Lung (tissue), 12 donors: ENCODE results near the gene NTN1. TPM values are rescaled to one million over a fixed set of nuclear protein-coding genes. Genes with fewer than 3 reads are reported as not detected.

ENCODE experiments used
- ATAC-seq: fragments of 200-7000 bp; cut with Tn5 transposase; one replicate; pipeline ENCODE4 v1.9.1; 2020; ENCODE audit warnings: moderate number of reproducible peaks; ENCODE audit not compliant: insufficient read depth, low FRiP score
- DNase-seq, 3 donors: peaks; one replicate each; pipeline ENCODE4 v3.0.0-alpha.2; 2013 to 2017
- H3K27ac ChIP-seq, 2 donors: one replicate each; pipeline ENCODE4 v1.5.1; 2013; ENCODE audit warnings: mild to moderate bottlenecking in 2 of 2, moderate library complexity in 2 of 2, control low read depth in 1 of 2, inconsistent platforms in 1 of 2, low read depth in 1 of 2, low read length in 1 of 2
- H3K27me3 ChIP-seq, 3 donors: one replicate each; pipeline ENCODE4 v1.5.1; 2013; ENCODE audit warnings: low read length in 2 of 3; ENCODE audit not compliant: control insufficient read depth in 3 of 3, insufficient read depth in 3 of 3
- H3K36me3 ChIP-seq, 4 donors: one replicate each; pipeline ENCODE4 v1.5.1; 2013; ENCODE audit warnings: low read length in 4 of 4, mild to moderate bottlenecking in 1 of 4, moderate library complexity in 1 of 4; ENCODE audit not compliant: control insufficient read depth in 4 of 4, insufficient read depth in 4 of 4
- H3K4me1 ChIP-seq, 5 donors: one replicate each; pipeline ENCODE4 v1.5.1; 2013; ENCODE audit warnings: low read length in 5 of 5, mild to moderate bottlenecking in 2 of 5, moderate library complexity in 1 of 5; ENCODE audit not compliant: control insufficient read depth in 5 of 5, insufficient read depth in 5 of 5
- H3K4me3 ChIP-seq: one replicate; pipeline ENCODE4 v1.5.1; 2013; ENCODE audit warnings: mild to moderate bottlenecking, control low read depth, moderate library complexity
- H3K9ac ChIP-seq, 2 donors: one replicate each; pipeline ENCODE4 v1.5.1; 2013; ENCODE audit warnings: low read length in 2 of 2, control low read depth in 1 of 2; ENCODE audit not compliant: insufficient read depth in 1 of 2
- H3K9me3 ChIP-seq, 4 donors: one replicate each; pipeline ENCODE4 v1.5.1; 2013; ENCODE audit warnings: low read length in 3 of 4, mild to moderate bottlenecking in 1 of 4, moderate library complexity in 1 of 4; ENCODE audit not compliant: control insufficient read depth in 4 of 4, insufficient read depth in 3 of 4
- WGBS, 2 donors: extraction: QIAGEN DNeasy Blood & Tissue Kit; methylation state at CpG; one replicate each; pipeline ENCODE4 v1.1.7; 2013; 5-methylcytosine and 5-hydroxymethylcytosine counted together
- polyA plus RNA-seq, 2 donors: library from polyadenylated mRNA; stranded (reverse); fragments of 200-250 nt; gene quantifications; one replicate each; pipeline ENCODE4 v1.2.1, GENCODE V29; 2013
- total RNA-seq, 2 donors: library from RNA; depleted of rRNA in 1 of 2; stranded (reverse); fragments of >200 nt in 1 of 2; gene quantifications; one replicate each; pipeline ENCODE4 v1.2.1, GENCODE V29; 2014 to 2021
- TF ChIP-seq, protein P1 (sequence below): IDR thresholded peaks from 2 replicates; pipeline ENCODE4 v1.5.1; 2012; ENCODE audit warnings: mild to moderate bottlenecking; ENCODE audit errors: control extremely low read depth, extremely low read depth
- donor health status: control.
- donor health status: control.
- donor health status: Bipolar disorder and iron deficiency.
- donor health status: healthy.
- donor health status: DM: yes; HTN: yes; CAD: no.

Gene NTN1
- total and polyA plus RNA-seq, 4 donors, result 3.6 to 17.1 (median 7.8) TPM

DNA sequence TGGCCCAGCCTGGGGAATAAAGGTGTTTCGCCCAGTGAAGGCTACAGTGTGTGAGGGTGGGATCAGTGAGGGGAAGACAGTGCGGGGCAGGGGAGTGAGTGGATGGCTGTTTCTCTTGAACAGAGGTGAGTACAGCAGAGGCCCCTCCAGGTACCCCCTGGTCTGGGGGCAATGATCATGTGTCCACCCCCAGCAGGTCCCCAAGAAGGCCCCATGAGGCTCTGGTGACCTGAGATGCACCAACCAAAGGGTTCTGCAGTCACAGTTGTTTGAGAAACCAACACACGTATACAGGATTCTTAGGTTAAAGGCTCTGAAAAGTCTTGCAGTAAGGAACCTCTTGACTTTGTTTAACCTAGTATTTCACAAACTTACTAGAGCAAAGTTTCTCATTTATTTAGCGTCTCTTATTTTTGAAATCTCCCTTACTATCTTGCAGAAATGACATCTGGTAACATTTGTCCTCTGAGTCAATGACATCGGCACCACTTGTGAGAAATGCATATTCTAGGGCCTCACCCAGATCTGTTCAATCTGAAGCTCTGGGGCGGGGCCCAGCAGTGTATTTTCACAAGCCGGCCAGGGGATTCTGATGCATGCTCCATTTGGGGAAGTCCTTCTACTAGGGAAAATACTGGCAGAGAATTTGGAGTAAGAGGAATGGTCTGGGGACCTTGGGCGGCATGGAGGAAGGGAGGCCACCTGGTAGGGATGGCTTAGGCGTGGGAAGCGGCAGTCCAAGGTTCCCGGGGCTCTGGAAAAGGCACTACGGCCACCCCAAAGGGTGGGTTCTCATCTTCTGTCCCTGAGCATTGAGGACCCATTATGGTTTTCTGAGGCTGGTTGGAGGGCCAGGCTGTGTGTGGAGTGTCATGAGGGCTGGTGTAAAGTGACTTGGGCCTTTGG is 217.3 kb downstream of the NTN1 start:
- DNase-seq (no peak), ATAC-seq (no peak)
- peaks cover 0 to 31% (median 0%) of the 10 kb centered on the region in 3 donors for H3K27me3 ChIP-seq
- WGBS, 2 donors, result 88 to 89% methylated on average over 12 of the region's 12 CpGs
- no peak overlapping the region for H3K27ac ChIP-seq
- no peaks in the 10 kb centered on the region for H3K36me3 ChIP-seq
- H3K4me1 ChIP-seq, result peaks cover 0 to 39% (median 20%) of the 10 kb centered on the region in 5 donors
- no peak overlapping the region for H3K9ac ChIP-seq
- TF ChIP-seq, protein P1, sequence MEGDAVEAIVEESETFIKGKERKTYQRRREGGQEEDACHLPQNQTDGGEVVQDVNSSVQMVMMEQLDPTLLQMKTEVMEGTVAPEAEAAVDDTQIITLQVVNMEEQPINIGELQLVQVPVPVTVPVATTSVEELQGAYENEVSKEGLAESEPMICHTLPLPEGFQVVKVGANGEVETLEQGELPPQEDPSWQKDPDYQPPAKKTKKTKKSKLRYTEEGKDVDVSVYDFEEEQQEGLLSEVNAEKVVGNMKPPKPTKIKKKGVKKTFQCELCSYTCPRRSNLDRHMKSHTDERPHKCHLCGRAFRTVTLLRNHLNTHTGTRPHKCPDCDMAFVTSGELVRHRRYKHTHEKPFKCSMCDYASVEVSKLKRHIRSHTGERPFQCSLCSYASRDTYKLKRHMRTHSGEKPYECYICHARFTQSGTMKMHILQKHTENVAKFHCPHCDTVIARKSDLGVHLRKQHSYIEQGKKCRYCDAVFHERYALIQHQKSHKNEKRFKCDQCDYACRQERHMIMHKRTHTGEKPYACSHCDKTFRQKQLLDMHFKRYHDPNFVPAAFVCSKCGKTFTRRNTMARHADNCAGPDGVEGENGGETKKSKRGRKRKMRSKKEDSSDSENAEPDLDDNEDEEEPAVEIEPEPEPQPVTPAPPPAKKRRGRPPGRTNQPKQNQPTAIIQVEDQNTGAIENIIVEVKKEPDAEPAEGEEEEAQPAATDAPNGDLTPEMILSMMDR, result no peak
- no peak overlapping the region for H3K4me3 ChIP-seq
- H3K9me3 ChIP-seq, result no peaks in the 10 kb centered on the region

DNA sequence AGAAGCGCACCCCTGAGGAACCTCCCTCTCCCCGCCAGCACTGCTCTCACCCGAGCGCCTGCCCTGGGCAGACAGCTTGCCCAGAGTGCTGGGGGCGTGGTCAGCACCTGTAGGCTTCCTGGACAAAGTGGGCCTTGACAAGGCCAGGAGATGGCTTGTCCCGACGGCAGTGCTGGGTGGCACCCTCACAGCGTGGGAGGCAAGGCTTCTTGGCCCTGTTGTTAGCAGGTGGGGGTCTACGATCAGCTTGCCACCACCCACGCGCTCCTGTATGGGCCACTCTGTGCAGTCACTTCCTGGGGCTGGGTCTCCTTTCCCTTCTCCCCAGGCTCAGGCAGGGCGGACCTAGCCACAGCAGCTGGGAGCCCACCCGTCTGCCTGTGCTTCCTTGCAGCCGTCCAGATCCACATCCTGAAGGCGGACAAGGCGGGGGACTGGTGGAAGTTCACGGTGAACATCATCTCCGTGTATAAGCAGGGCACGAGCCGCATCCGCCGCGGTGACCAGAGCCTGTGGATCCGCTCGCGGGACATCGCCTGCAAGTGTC is 218.0 kb downstream of the NTN1 start:
- Histone ChIP-seq H3K27ac (peak overlapping the region; percentile 29 to 47), H3K4me1 (peaks cover 0 to 44% (median 25%) of the 10 kb centered on the region in 5 donors), H3K9ac (peak overlapping the region in 1 of 2 donors; percentile 32), H3K9me3 (no peaks in the 10 kb centered on the region), H3K4me3 (no peak overlapping the region), H3K27me3 (peaks cover 0 to 26% (median 0%) of the 10 kb centered on the region in 3 donors), H3K36me3 (no peaks in the 10 kb centered on the region)
- WGBS, 2 donors, result 22 to 27% methylated on average over 27 of the region's 27 CpGs
- TF ChIP-seq, protein P1, result no peak
- no peak for DNase-seq
- ATAC-seq, result no peak

DNA sequence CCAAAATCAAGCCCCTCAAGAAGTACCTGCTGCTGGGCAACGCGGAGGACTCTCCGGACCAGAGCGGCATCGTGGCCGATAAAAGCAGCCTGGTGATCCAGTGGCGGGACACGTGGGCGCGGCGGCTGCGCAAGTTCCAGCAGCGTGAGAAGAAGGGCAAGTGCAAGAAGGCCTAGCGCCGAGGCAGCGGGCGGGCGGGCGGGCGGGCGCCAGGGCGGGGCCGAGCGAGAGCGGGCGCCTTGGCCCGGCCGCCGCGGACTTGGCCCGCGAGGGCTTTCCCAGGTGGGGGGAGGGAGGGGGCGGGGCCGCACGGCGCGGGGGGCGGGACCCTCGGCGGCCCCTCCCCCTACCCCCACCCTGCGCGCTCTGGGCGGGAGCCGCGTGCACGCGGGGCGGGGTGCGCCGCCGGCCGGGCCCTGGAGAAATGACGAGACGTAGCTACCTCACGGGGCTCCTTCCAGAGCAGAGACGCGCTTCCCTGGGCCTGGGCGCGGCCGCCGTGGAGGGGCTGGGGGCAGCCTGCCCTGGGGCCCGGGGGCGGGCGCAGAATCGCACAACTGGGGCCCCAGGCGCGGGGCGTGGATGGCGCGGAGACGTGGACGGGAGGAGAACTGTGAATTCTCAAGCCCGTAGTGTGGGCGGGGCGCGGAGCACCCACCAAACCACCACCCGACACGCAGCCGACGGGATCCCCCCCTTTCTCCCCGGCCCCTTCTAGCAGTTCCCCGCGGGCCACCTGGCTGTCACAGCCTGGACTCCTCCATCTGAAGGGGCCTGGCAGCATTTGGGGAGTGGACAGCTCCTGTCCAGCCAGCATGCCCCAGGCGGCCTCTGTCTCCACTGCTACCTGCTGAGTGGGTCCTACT is 218.7 kb downstream of the NTN1 start:
- WGBS, 2 donors, result 2 to 4% methylated on average over 48 to 84 of the region's 84 CpGs
- DNase-seq, result peak; percentile 73 to 79 (median 73)
- Histone ChIP-seq H3K27me3 (peaks cover 0 to 24% (median 0%) of the 10 kb centered on the region in 3 donors), H3K27ac (peak overlapping the region; percentile 91 to 97), H3K4me1 (peaks cover 0 to 50% (median 25%) of the 10 kb centered on the region in 5 donors), H3K9me3 (no peaks in the 10 kb centered on the region), H3K9ac (peak overlapping the region in 1 of 2 donors; percentile 65), H3K36me3 (no peaks in the 10 kb centered on the region), H3K4me3 (peak overlapping the region; percentile 28)
- ATAC-seq, result peak; percentile 73
- TF ChIP-seq, protein P1, result no peak
